ENCODE measurements around the gene VSIG8. TPM values are rescaled to one million over a fixed set of nuclear protein-coding genes. Genes with fewer than 3 reads are reported as not detected.

VSIG8 gene
- total and polyA plus RNA-seq, 9 of the 15 experiments (the other 6 are each of a cell fraction or from before 2014, with no cell fraction given) = not detected

DNA sequence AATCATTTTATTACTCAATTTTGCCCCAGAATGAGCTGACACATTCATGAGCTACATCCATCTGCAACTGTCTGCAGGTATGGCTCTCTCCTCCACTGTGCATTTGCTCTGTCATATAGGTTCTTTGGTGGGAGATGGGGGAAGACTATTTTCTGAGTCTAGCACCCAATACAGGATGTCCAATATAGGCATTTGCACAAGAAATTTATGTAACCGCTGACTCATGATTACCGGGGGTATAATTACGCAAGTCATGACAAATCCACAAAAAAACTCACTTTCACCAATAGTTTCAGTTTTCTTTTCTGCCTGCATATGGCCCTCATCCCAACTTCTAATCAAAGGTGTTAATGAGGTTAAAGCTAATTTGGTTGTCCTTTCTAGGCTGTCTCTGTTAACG, 17.5 kb upstream of the VSIG8 start (continued):
- TF ChIP-seq, protein P1, sequence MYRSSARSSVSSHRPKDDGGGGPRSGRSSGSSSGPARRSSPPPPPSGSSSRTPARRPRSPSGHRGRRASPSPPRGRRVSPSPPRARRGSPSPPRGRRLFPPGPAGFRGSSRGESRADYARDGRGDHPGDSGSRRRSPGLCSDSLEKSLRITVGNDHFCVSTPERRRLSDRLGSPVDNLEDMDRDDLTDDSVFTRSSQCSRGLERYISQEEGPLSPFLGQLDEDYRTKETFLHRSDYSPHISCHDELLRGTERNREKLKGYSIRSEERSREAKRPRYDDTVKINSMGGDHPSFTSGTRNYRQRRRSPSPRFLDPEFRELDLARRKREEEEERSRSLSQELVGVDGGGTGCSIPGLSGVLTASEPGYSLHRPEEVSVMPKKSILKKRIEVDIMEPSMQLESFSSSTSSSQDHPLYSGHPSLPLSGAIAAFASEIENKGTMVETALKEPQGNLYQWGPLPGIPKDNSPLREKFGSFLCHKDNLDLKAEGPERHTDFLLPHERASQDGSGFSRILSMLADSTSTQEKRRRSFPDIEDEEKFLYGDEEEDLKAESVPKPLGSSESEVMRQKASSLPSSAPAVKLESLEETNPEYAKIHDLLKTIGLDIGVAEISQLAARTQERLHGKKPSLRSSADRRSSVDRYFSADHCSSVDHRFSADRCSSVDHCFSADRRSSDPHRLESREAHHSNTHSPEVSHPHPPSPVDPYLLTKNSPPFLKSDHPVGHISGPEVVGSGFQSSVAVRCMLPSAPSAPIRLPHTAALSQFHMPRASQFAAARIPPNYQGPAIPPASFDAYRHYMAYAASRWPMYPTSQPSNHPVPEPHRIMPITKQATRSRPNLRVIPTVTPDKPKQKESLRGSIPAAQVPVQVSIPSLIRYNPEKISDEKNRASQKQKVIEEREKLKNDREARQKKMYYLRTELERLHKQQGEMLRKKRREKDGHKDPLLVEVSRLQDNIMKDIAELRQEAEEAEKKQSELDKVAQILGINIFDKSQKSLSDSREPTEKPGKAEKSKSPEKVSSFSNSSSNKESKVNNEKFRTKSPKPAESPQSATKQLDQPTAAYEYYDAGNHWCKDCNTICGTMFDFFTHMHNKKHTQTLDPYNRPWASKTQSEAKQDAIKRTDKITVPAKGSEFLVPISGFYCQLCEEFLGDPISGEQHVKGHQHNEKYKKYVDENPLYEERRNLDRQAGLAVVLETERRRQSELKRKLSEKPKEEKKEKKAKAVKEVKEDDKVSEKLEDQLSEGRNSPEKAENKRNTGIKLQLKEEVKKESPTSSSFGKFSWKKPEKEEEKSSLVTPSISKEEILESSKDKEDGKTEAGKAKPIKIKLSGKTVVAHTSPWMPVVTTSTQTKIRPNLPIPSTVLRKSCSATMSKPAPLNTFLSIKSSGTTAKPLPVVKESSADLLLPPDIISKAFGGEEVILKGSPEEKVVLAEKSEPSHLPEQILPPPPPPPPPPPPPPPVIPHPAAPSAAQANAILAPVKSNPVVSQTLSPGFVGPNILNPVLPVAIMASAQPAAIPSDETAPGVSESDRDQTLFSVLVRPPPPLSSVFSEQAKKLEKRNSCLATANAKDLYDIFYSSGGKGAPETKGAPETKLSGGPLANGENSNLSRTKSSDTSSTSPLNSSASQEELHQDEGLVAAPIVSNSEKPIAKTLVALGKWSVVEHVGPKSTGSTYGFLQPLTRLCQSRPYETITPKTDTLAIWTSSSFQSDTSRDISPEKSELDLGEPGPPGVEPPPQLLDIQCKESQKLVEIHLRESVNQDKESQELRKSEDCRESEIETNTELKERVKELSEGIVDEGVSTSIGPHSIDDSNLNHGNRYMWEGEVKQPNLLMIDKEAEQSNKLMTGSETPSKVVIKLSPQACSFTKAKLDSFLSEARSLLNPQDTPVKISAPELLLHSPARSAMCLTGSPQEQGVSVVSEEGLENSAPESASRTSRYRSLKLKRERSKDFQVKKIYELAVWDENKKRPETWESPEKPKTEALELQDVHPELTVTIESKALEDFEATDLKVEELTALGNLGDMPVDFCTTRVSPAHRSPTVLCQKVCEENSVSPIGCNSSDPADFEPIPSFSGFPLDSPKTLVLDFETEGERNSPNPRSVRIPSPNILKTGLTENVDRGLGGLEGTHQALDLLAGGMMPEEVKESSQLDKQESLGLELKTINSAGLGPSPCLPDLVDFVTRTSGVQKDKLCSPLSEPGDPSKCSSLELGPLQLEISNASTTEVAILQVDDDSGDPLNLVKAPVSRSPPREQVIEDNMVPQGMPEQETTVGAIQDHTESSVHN (IDR thresholded peaks at IDR 0.05; ENCODE audit: borderline replicate concordance in 1 of 2, low read depth in 1 of 2) = peak in 1 of 2 experiments; percentile 88; a peak in 2 of 4 replicates
- no peak for TF ChIP-seq JUNB (CRISPR knock-in tag; conservative IDR thresholded peaks at IDR 0.05)
- TF ChIP-seq MTA1 (IDR thresholded peaks at IDR 0.05; ENCODE audit: borderline replicate concordance) = no peak
- TF ChIP-seq NCOA4 (IDR thresholded peaks at IDR 0.05; ENCODE audit: partially characterized antibody) = no peak
- no peak for TF ChIP-seq ELF4 (CRISPR knock-in tag; IDR thresholded peaks at IDR 0.05)
- peak; percentile 37; the same call in 1 of the 2 replicates for TF ChIP-seq EP300 (IDR thresholded peaks at IDR 0.05; ENCODE audit: low read length)
- no peak for TF ChIP-seq MEIS2 (IDR thresholded peaks at IDR 0.05; ENCODE audit: partially characterized antibody)
- TF ChIP-seq CREB3L1 (IDR thresholded peaks at IDR 0.05; ENCODE audit: borderline replicate concordance, low read depth) = no peak
- no peak for TF ChIP-seq RBM34 (IDR thresholded peaks at IDR 0.05; ENCODE audit: borderline replicate concordance, insufficient read depth, low read length)

Data from K562 (cell line).